A673 (cell line): Measurements from ENCODE around the gene INO80B. TPM values are rescaled to one million over a fixed set of nuclear protein-coding genes. Genes with fewer than 3 reads are reported as not detected.
A peak's percentile ranks its signal among the peaks of the same experiment; 100 is the strongest.

Experiments
- BruUV-seq: library from RNA; stranded (reverse); fragments of 400-500 nt; replicated peaks from 2 replicates; lab custom pipeline; 2021; lab: Mats Ljungman, UMichigan
- CTCF ChIA-PET: fragments of 300-600 bp; sonication (Branson Sonifier 250); formaldehyde crosslinking; loops from one replicate; lab custom pipeline; 2022; ENCODE audit warnings: antibody characterized with exemption; lab: Charles Lee
- POLR2A ChIA-PET: fragments of 300-600 bp; sonication (Branson Sonifier 250); formaldehyde crosslinking; loops from one replicate; lab custom pipeline; 2022; ENCODE audit warnings: antibody characterized with exemption; ENCODE audit not compliant: low non-redundant PET; lab: Charles Lee
- DNase-seq: peaks from one replicate; pipeline ENCODE4 v3.0.0-alpha.2; 2015; ENCODE audit warnings: low spot score
- H3K27ac ChIP-seq: fragments of 200-600 bp; sonication (generic); 2 replicates; pipeline ENCODE4 v1.5.1; 2016; ENCODE audit warnings: mixed run types, low read depth, mild to moderate bottlenecking, mixed read lengths, antibody characterized with exemption, low read length; ENCODE audit not compliant: poor library complexity, severe bottlenecking
- H3K27me3 ChIP-seq: fragments of 200-600 bp; sonication (generic); replicated peaks from 2 replicates; pipeline ENCODE4 v1.6.1; 2017; ENCODE audit warnings: mixed run types, low read depth, mild to moderate bottlenecking, mixed read lengths, antibody characterized with exemption, low read length; ENCODE audit not compliant: insufficient read depth, poor library complexity
- H3K36me3 ChIP-seq: fragments of 200-600 bp; sonication (generic); 2 replicates; pipeline ENCODE4 v1.6.1; 2016; ENCODE audit warnings: mixed run types, mild to moderate bottlenecking, mixed read lengths, antibody characterized with exemption, low read length; ENCODE audit not compliant: insufficient read depth, poor library complexity, severe bottlenecking
- H3K4me1 ChIP-seq: fragments of 200-600 bp; sonication (generic); 2 replicates; pipeline ENCODE4 v1.6.1; 2017; ENCODE audit warnings: mixed run types, mild to moderate bottlenecking, mixed read lengths, antibody characterized with exemption, low read length; ENCODE audit not compliant: insufficient read depth, poor library complexity, severe bottlenecking
- H3K4me3 ChIP-seq: fragments of 200-600 bp; sonication (generic); 2 replicates; pipeline ENCODE4 v1.5.1; 2016; ENCODE audit warnings: low read depth, mixed run types, mild to moderate bottlenecking, mixed read lengths, low read length; ENCODE audit not compliant: poor library complexity, severe bottlenecking
- H3K9me3 ChIP-seq: fragments of 200-600 bp; sonication (generic); 2 replicates; pipeline ENCODE4 v1.6.1; 2016; ENCODE audit warnings: mixed run types, low read depth, mild to moderate bottlenecking, mixed read lengths, antibody characterized with exemption, low read length; ENCODE audit not compliant: poor library complexity, severe bottlenecking
- EZH2 ChIP-seq: fragments of 200-600 bp; sonication (generic); IDR thresholded peaks from 2 replicates; pipeline ENCODE4 v1.6.1; 2017; ENCODE audit warnings: borderline replicate concordance, low read depth, mild to moderate bottlenecking, mixed read lengths, antibody characterized with exemption, low read length; ENCODE audit not compliant: poor library complexity, severe bottlenecking
- intact Hi-C: fragments of 100-400 bp; cut with micrococcal nuclease; formaldehyde crosslinking; loops from one replicate; pipeline ENCODE4 v1.10.0; 2022; ENCODE audit not compliant: unreplicated experiment
- total RNA-seq: library from RNA; stranded (reverse); gene quantifications from 2 replicates; pipeline ENCODE4 v1.2.3, GENCODE V29; 2021
- TF ChIP-seq, protein P1 (sequence below): fragments of 300-800, 200-600 bp; sonication (generic); conservative IDR thresholded peaks from 2 replicates; pipeline ENCODE4 v1.5.1; 2017; ENCODE audit warnings: low read depth, mild to moderate bottlenecking, antibody characterized with exemption, low read length, moderate library complexity, mixed read lengths

The INO80B gene
- total RNA-seq, 1 experiment from 2014 or later: 29.9 TPM

DNA sequence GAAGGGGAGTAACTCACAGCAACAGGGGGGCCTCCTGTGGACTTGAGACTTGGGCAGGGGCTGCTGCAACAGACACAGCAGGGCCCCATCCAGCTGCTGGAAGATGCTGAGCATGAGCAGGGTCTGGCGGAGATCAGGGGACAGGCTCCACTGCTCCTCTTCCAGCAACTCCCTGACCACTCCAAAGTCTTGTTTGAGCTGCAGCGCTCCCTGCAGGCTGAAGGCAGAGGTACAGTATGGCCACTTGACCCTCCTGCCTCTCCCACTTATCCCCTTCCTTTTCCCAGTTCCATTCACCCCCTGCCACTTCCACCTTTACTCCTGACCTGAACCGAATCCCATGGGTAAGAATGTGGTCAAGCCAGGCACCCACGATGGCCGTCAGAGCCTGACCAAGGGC, 20.0 kb downstream of the INO80B start:
- intact Hi-C loops: no loop called here
- ChIA-PET POLR2A (interaction anchor here (0.6 kb wide), 1 partner anchor 17 kb away, joined by 4 read pairs; no protein-coding TSS in a partner anchor), CTCF (interaction anchor here (0.8 kb wide), 1 partner anchor 578 kb away, joined by 3 read pairs; no protein-coding TSS in a partner anchor)
- H3K36me3 ChIP-seq: peaks cover 15% of the 10 kb centered on the region
- peaks cover 7% of the 10 kb centered on the region for H3K4me1 ChIP-seq
- no peaks in the 10 kb centered on the region for H3K9me3 ChIP-seq
- no peak for DNase-seq
- H3K4me3 ChIP-seq: no peak overlapping the region
- BruUV-seq: no TSS peak
- TF ChIP-seq, protein P1, sequence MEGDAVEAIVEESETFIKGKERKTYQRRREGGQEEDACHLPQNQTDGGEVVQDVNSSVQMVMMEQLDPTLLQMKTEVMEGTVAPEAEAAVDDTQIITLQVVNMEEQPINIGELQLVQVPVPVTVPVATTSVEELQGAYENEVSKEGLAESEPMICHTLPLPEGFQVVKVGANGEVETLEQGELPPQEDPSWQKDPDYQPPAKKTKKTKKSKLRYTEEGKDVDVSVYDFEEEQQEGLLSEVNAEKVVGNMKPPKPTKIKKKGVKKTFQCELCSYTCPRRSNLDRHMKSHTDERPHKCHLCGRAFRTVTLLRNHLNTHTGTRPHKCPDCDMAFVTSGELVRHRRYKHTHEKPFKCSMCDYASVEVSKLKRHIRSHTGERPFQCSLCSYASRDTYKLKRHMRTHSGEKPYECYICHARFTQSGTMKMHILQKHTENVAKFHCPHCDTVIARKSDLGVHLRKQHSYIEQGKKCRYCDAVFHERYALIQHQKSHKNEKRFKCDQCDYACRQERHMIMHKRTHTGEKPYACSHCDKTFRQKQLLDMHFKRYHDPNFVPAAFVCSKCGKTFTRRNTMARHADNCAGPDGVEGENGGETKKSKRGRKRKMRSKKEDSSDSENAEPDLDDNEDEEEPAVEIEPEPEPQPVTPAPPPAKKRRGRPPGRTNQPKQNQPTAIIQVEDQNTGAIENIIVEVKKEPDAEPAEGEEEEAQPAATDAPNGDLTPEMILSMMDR: peak; percentile 40
- no peak for TF ChIP-seq EZH2
- H3K27ac ChIP-seq: no peak overlapping the region
- H3K27me3 ChIP-seq: no peaks in the 10 kb centered on the region

GRCh38 chr2:74481431-74481830, 26.5 kb downstream of the INO80B start:
- intact Hi-C loops: no loop called here
- Histone ChIP-seq H3K4me3 (peak overlapping the region; percentile 84), H3K4me1 (peaks cover 18% of the 10 kb centered on the region), H3K9me3 (no peaks in the 10 kb centered on the region), H3K36me3 (peaks cover 15% of the 10 kb centered on the region), H3K27ac (no peak overlapping the region), H3K27me3 (no peaks in the 10 kb centered on the region)
- ChIA-PET POLR2A (no interaction called here), CTCF (no interaction called here)
- TF ChIP-seq EZH2: no peak
- TF ChIP-seq, protein P1: no peak
- no peak for DNase-seq
- BruUV-seq: no TSS peak

GRCh38 chr2:74481961-74482800, 27.3 kb downstream of the INO80B start:
- Histone ChIP-seq H3K4me1 (peaks cover 18% of the 10 kb centered on the region), H3K27ac (peak overlapping the region; percentile 84), H3K4me3 (peak overlapping the region; percentile 84), H3K27me3 (no peaks in the 10 kb centered on the region), H3K9me3 (no peaks in the 10 kb centered on the region), H3K36me3 (peaks cover 15% of the 10 kb centered on the region)
- BruUV-seq: TSS peak; percentile 37
- intact Hi-C loops: loop anchor here (2.0 kb wide), 1 partner anchor 47 kb away; the partner anchor contains the start of genes AUP1 and HTRA2
- CTCF ChIA-PET: interaction anchor here (0.8 to 1.2 kb wide), 4 partner anchors 10 to 50 kb away, joined by 4 to 5 read pairs (median 5); partner anchors contain the start of genes INO80B and MRPL53
- POLR2A ChIA-PET: interaction anchor here (1.0 kb wide), 1 partner anchor 25 kb away, joined by 4 read pairs; no protein-coding TSS in a partner anchor
- no peak for DNase-seq
- no peak for TF ChIP-seq EZH2
- TF ChIP-seq, protein P1: no peak
